ENCODE data around the gene HNRNPA1. TPM values are rescaled to one million over a fixed set of nuclear protein-coding genes. Genes with fewer than 3 reads are reported as not detected.
A peak's percentile ranks its signal among the peaks of the same experiment; 100 is the strongest.

Gene HNRNPA1
- total and polyA plus RNA-seq, 4 donors: 645 to 1,277 (median 814) TPM

DNA sequence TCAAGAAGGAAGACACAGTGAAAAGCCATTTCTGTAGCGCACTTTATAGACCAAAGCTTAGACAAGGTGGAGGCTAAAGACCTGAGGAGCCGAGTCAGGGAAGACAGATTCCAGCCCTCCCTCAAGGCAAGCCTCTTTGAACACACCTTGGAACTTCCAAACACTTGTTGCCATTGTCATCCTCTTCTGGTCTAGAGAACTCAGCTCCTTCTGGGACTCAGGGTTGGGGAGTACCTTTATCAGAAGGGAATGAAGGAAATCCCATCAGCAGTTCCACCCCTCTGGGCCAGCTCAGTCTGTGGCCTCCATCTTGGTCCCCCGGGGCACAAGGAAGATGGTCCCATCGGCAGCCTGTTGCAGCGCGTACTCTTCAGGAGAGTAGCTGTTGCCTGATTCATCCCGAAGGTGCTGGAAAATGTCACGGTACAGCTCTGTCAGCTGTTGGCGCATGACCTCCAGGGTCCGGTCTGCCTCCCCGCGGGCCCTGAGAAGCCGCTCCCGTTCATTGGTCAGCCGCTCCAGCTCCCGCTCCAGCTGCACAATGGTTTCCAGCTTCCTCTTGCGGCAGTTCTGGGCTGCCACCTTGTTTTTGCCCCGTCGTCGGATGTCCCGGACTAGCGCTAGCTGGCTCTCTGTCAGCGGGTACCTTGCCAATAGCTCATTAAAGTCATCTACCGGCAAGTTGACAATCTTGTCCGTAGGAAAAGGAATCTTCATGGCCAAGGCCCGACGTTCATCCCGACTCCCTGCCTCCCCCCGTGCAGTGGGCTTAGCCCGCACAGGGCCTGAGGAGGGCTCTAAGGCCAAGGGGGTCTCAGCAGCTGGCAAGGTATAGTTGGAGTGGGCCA, 11.8 kb downstream of the HNRNPA1 start:
- no peak overlapping the region for H3K4me3 ChIP-seq (ENCODE audit: low read length in 2 of 2)
- 93% methylated on average over 30 of the region's 30 CpGs for WGBS, 2 donors
- peaks cover 0 to 2% of the 10 kb centered on the region in 2 donors for H3K36me3 ChIP-seq (ENCODE audit: control insufficient read depth in 1 of 2, insufficient read depth in 2 of 2, low read length in 1 of 2)
- H3K27me3 ChIP-seq (ENCODE audit: control insufficient read depth in 1 of 2, insufficient read depth in 2 of 2, low read length in 1 of 2): no peaks in the 10 kb centered on the region
- ATAC-seq (ENCODE audit: low FRiP score): no peak
- peak in 1 of 2 donors; percentile 43 for DNase-seq
- H3K27ac ChIP-seq (ENCODE audit: low read depth in 1 of 2, low read length in 2 of 2): no peak overlapping the region
- no peaks in the 10 kb centered on the region for H3K4me1 ChIP-seq (ENCODE audit: control insufficient read depth in 1 of 2, insufficient read depth in 2 of 2, low read length in 2 of 2)
- no peaks in the 10 kb centered on the region for H3K9me3 ChIP-seq (ENCODE audit: control insufficient read depth, low read length)
- intact Hi-C loops (cut with DNase I): no loop called here

DNA sequence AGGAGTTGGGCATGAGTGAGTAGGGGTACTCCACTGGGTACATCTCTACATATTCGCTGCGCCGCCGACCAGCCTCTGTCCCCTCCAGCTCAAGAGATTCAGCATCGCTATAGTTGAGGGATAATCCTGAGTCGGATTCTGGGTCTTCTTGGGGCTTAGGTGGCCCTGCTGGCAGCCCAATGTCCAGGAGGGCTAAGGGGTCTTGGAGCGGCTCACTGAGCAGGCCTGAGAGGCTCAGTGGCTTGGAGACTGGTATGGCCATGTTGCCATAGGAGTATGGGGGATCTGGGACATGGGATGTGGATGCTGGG, 12.4 kb downstream of the HNRNPA1 start:
- Histone ChIP-seq H3K4me1 (ENCODE audit: control insufficient read depth in 1 of 2, insufficient read depth in 2 of 2, low read length in 2 of 2) (no peaks in the 10 kb centered on the region), H3K9me3 (ENCODE audit: control insufficient read depth, low read length) (no peaks in the 10 kb centered on the region), H3K4me3 (ENCODE audit: low read length in 2 of 2) (no peak overlapping the region), H3K27me3 (ENCODE audit: control insufficient read depth in 1 of 2, insufficient read depth in 2 of 2, low read length in 1 of 2) (no peaks in the 10 kb centered on the region), H3K27ac (ENCODE audit: low read depth in 1 of 2, low read length in 2 of 2) (no peak overlapping the region), H3K36me3 (ENCODE audit: control insufficient read depth in 1 of 2, insufficient read depth in 2 of 2, low read length in 1 of 2) (no peaks in the 10 kb centered on the region)
- ATAC-seq (ENCODE audit: low FRiP score) (no peak), DNase-seq (no peak)
- intact Hi-C loops (cut with DNase I): no loop called here
- 97 to 99% methylated on average over 7 of the region's 7 CpGs for WGBS, 2 donors

DNA sequence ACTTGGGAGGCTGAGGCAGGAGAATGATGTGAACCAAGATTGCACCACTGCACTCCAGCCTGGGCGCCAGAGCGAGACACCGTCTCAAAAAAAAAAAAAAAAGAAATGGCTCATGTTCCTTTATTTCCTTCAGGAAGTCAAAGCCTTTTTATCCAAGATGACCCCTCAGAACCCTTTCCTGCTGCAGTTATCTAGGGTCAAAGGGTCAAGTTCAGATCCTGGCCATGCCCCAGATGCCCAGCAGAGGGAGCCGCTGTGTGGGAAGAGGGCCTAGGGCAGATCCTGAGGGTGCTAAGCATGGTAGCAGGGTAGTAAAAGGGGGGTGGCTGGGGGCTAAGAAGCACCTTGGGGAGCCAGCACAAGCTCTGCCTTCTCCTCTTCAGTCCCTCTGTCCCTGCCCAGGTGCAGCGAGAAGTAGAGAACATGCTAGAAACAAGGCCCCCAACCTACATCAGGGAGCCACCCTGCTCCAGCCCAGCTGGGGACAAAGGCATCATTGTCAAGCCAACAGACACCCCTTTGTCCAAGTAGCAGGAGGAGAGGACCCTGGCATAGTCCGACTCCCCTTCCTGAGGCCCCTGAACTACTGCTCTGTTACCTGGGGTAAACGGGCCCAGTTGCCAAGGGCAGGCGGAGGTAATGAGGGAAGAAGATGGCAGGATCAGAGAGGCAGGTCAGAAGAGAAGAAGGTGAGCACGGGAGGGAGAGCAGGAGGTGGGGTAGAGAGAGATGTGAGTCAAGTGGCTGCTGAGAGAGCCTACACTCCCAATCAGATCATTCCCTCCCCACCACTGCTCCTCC, 13.8 kb downstream of the HNRNPA1 start:
- H3K9me3 ChIP-seq (ENCODE audit: control insufficient read depth, low read length): no peaks in the 10 kb centered on the region
- H3K4me1 ChIP-seq (ENCODE audit: control insufficient read depth in 1 of 2, insufficient read depth in 2 of 2, low read length in 2 of 2): no peaks in the 10 kb centered on the region
- WGBS, 2 donors: 78 to 79% methylated on average over 9 of the region's 9 CpGs
- no peak overlapping the region for H3K4me3 ChIP-seq (ENCODE audit: low read length in 2 of 2)
- DNase-seq: peak; percentile 72 to 84
- no peaks in the 10 kb centered on the region for H3K36me3 ChIP-seq (ENCODE audit: control insufficient read depth in 1 of 2, insufficient read depth in 2 of 2, low read length in 1 of 2)
- ATAC-seq (ENCODE audit: low FRiP score): peak; percentile 77
- H3K27ac ChIP-seq (ENCODE audit: low read depth in 1 of 2, low read length in 2 of 2): no peak overlapping the region
- intact Hi-C loops (cut with DNase I): loop anchor here in 1 of 2 donors (1.0 kb wide), 1 partner anchor 68 kb away; no protein-coding TSS in a partner anchor
- no peaks in the 10 kb centered on the region for H3K27me3 ChIP-seq (ENCODE audit: control insufficient read depth in 1 of 2, insufficient read depth in 2 of 2, low read length in 1 of 2)

DNA sequence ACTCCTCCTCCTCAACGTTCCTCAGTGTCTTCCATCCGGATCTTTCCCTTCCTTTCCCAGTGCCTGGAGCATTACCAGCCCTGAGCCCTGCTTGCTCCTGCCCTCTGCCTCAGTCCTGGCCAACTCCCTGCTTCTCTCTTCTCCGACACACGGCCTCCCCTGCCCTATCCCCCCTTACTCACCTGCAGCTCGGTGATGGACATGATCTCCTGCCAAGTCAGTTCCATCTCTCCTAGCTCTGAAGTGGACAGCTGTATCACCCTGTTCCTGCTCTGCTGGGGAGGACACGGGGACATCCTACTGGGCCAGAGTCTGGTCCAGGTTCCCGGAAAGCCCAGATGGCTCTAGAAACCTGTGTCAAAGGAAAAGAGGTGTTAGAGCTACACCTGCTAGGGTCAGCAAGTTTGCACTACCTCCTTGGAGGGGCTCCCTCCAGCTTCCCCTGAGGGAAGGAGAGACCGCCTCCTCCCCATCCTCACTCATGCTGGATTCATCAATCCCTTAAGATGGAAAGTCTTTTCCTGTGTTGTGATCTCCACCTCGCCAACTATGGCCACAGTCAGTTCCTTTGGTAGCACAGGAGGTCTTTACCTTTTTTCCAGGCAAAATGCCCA, 14.5 kb downstream of the HNRNPA1 start:
- Histone ChIP-seq H3K9me3 (ENCODE audit: control insufficient read depth, low read length) (no peaks in the 10 kb centered on the region), H3K27ac (ENCODE audit: low read depth in 1 of 2, low read length in 2 of 2) (no peak overlapping the region), H3K4me3 (ENCODE audit: low read length in 2 of 2) (no peak overlapping the region), H3K36me3 (ENCODE audit: control insufficient read depth in 1 of 2, insufficient read depth in 2 of 2, low read length in 1 of 2) (no peaks in the 10 kb centered on the region), H3K4me1 (ENCODE audit: control insufficient read depth in 1 of 2, insufficient read depth in 2 of 2, low read length in 2 of 2) (no peaks in the 10 kb centered on the region), H3K27me3 (ENCODE audit: control insufficient read depth in 1 of 2, insufficient read depth in 2 of 2, low read length in 1 of 2) (no peaks in the 10 kb centered on the region)
- intact Hi-C loops (cut with DNase I): loop anchor here (1.0 to 5.0 kb wide), 2 partner anchors 67 kb away; partner anchors contain the start of gene GPR84 (in 1 of the 2)
- DNase-seq (no peak), ATAC-seq (ENCODE audit: low FRiP score) (peak; percentile 4)
- WGBS, 2 donors: 86 to 90% methylated on average over 7 to 9 of the region's 9 CpGs

DNA sequence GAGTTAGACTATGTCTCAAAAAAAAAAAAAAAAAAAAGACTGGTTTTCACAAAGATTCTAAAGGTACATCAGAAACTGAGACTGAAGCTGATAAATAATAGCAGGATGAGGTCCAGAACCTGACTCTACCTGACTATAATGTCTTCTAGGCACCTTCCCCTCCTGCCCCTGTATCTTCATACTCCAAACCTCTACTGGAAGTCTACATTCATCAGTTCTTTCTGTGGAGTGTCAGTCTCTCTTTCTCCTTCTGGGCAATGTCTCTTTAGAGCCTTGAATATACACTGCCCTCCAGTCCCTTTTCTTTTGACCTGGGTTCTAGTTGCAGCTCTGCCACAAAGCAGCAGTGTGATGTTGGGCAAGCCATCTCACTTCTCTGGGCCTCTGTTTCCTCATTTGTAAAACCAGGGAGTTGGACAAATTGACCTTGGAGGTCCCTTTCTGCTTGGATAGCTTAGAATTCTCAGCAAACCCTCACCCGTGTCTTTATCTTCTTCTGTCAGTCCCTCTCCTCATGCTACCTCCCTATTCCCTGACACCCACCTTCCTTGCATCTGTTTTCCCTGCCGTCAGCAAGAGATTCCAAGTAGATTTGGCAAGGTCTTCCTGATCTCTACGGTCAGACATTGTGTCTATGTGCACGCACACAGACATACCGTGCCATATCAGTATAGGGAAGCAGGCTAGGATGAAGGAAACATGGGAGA, 16.0 kb downstream of the HNRNPA1 start:
- WGBS, 2 donors: 88 to 90% methylated on average over 5 of the region's 5 CpGs
- DNase-seq: no peak
- Histone ChIP-seq H3K4me1 (ENCODE audit: control insufficient read depth in 1 of 2, insufficient read depth in 2 of 2, low read length in 2 of 2) (no peaks in the 10 kb centered on the region), H3K27ac (ENCODE audit: low read depth in 1 of 2, low read length in 2 of 2) (no peak overlapping the region), H3K36me3 (ENCODE audit: control insufficient read depth in 1 of 2, insufficient read depth in 2 of 2, low read length in 1 of 2) (no peaks in the 10 kb centered on the region), H3K9me3 (ENCODE audit: control insufficient read depth, low read length) (no peaks in the 10 kb centered on the region), H3K4me3 (ENCODE audit: low read length in 2 of 2) (no peak overlapping the region), H3K27me3 (ENCODE audit: control insufficient read depth in 1 of 2, insufficient read depth in 2 of 2, low read length in 1 of 2) (no peaks in the 10 kb centered on the region)
- ATAC-seq (ENCODE audit: low FRiP score): no peak
- intact Hi-C loops (cut with DNase I): loop anchor here in 1 of 2 donors (5.0 kb wide), 1 partner anchor 66 kb away; the partner anchor contains the start of gene GPR84

DNA sequence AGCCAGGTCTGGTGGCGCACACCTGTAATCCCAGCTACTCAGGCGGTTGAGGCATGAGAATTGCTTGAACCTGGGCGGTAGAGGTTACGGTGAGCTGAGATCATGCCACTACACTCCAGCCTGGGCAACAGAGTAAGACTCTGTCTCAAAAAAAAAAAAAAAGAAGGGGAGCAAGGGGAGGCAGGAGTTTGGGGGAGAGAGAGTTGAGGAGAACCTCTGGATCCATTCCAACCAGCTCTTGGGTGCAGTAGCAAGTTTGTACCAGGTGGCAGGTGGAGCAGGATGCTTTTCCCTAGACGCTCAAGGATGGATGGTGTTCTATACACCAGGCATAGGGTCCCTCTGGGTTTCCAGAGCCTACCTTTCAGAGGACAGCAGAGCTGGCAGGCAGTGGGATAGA, 18.4 kb downstream of the HNRNPA1 start:
- H3K4me1 ChIP-seq (ENCODE audit: control insufficient read depth in 1 of 2, insufficient read depth in 2 of 2, low read length in 2 of 2): no peaks in the 10 kb centered on the region
- peaks cover 0 to 1% of the 10 kb centered on the region in 2 donors for H3K27me3 ChIP-seq (ENCODE audit: control insufficient read depth in 1 of 2, insufficient read depth in 2 of 2, low read length in 1 of 2)
- H3K27ac ChIP-seq (ENCODE audit: low read depth in 1 of 2, low read length in 2 of 2): no peak overlapping the region
- H3K9me3 ChIP-seq (ENCODE audit: control insufficient read depth, low read length): no peaks in the 10 kb centered on the region
- no peaks in the 10 kb centered on the region for H3K36me3 ChIP-seq (ENCODE audit: control insufficient read depth in 1 of 2, insufficient read depth in 2 of 2, low read length in 1 of 2)
- H3K4me3 ChIP-seq (ENCODE audit: low read length in 2 of 2): no peak overlapping the region
- intact Hi-C loops (cut with DNase I): loop anchor here in 1 of 2 donors (5.0 kb wide), 1 partner anchor 63 kb away; the partner anchor contains the start of gene GPR84
- ATAC-seq (ENCODE audit: low FRiP score) (no peak), DNase-seq (no peak)
- WGBS, 2 donors: 93 to 94% methylated on average over 5 of the region's 5 CpGs

DNA sequence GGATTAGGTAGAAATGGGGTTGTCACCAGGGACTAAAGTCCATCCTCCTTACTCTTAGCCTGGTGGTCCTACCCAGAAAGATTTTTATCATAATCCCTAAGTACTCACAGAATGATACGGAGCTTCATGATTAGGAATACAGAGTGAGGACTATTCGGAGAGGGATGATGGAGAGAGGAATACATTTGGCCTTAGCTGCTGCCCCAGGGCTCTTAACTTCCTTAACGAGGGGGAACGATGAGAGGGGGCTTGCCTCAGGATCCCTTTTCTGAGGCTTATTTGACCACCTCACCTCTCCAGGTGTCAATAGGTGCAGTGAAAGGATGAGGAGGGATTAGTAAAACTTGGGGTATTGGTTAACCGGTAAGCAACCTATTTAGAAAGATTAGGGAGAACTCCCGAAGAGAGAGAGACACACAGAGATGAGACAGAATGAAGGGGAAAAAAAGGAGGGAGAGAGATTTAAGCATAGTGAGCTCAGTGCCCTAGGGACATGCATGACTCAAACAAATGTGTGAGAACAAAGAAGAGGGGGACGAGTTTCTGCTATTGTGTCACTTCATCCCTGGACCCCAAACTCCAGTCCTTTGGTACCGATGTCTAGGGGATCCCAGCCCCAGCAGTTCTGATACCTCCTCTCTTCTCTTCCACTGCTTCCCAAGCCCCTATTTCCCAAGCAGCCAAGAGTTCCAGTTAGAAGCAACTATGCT, 19.1 kb downstream of the HNRNPA1 start:
- 77 to 79% methylated on average over 8 of the region's 8 CpGs for WGBS, 2 donors
- DNase-seq (no peak), ATAC-seq (ENCODE audit: low FRiP score) (no peak)
- Histone ChIP-seq H3K9me3 (ENCODE audit: control insufficient read depth, low read length) (no peaks in the 10 kb centered on the region), H3K27ac (ENCODE audit: low read depth in 1 of 2, low read length in 2 of 2) (no peak overlapping the region), H3K4me1 (ENCODE audit: control insufficient read depth in 1 of 2, insufficient read depth in 2 of 2, low read length in 2 of 2) (no peaks in the 10 kb centered on the region), H3K27me3 (ENCODE audit: control insufficient read depth in 1 of 2, insufficient read depth in 2 of 2, low read length in 1 of 2) (peaks cover 0 to 1% of the 10 kb centered on the region in 2 donors), H3K4me3 (ENCODE audit: low read length in 2 of 2) (no peak overlapping the region), H3K36me3 (ENCODE audit: control insufficient read depth in 1 of 2, insufficient read depth in 2 of 2, low read length in 1 of 2) (no peaks in the 10 kb centered on the region)
- intact Hi-C loops (cut with DNase I): loop anchor here in 1 of 2 donors (5.0 kb wide), 1 partner anchor 63 kb away; the partner anchor contains the start of gene GPR84

All from aorta (tissue), 5 donors.